Activated CD8-positive, alpha-beta T cell treated with anti-CD3 and anti-CD28 coated beads for 36 hours (primary cell): ENCODE measurements around the gene STN1. TPM values are rescaled to one million over a fixed set of nuclear protein-coding genes. Genes with fewer than 3 reads are reported as not detected.
A peak's percentile ranks its signal among the peaks of the same experiment; 100 is the strongest.

Source experiments
- ATAC-seq: fragments of 200-7000 bp; cut with Tn5 transposase; one replicate; pipeline ENCODE4 v1.10.0; 2021; ENCODE audit warnings: mild to moderate bottlenecking, moderate library complexity
- CTCF ChIA-PET: fragments of 350-600 bp; sonication (Branson Sonifier 250); formaldehyde crosslinking; loops from one replicate; lab custom pipeline; 2021; ENCODE audit warnings: antibody characterized with exemption; lab: Charles Lee
- POLR2A ChIA-PET: fragments of 350-600 bp; sonication (Branson Sonifier 250); formaldehyde crosslinking; loops from one replicate; lab custom pipeline; 2021; ENCODE audit warnings: antibody characterized with exemption; lab: Charles Lee
- DNase-seq: peaks from one replicate; pipeline ENCODE4 v3.0.0-alpha.2; 2020
- H3K27ac Mint-ChIP-seq: one replicate; pipeline ENCODE4 v1.8.0; 2021; ENCODE audit warnings: mild to moderate bottlenecking, mixed read lengths
- H3K27me3 Mint-ChIP-seq: one replicate; pipeline ENCODE4 v1.8.0; 2021; ENCODE audit warnings: mixed read lengths
- H3K36me3 Mint-ChIP-seq: one replicate; pipeline ENCODE4 v1.8.0; 2021; ENCODE audit warnings: low read depth, mixed read lengths
- H3K4me1 Mint-ChIP-seq: one replicate; pipeline ENCODE4 v1.8.0; 2021; ENCODE audit warnings: low read depth, mixed read lengths
- H3K4me3 Mint-ChIP-seq: one replicate; pipeline ENCODE4 v1.8.0; 2021; ENCODE audit warnings: mild to moderate bottlenecking, moderate library complexity, mixed read lengths
- H3K9me3 Mint-ChIP-seq: one replicate; pipeline ENCODE4 v1.8.0; 2021; ENCODE audit warnings: mixed read lengths
- CTCF ChIP-seq: fragments of 200-600 bp; IDR thresholded peaks from one replicate; pipeline ENCODE4 v1.8.0; 2022; ENCODE audit warnings: antibody characterized with exemption, mild to moderate bottlenecking
- intact Hi-C: fragments of 100-400 bp; cut with micrococcal nuclease; formaldehyde crosslinking; loops from one replicate; pipeline ENCODE4 v1.10.0; 2022
- total RNA-seq, 2 experiments: library from RNA; stranded (reverse); gene quantifications; one replicate each; pipeline ENCODE4 v1.2.3, GENCODE V29; 2021

Gene STN1
- total RNA-seq, 2 experiments from 2014 or later = 32.1 to 32.4 TPM

- no peak overlapping the region for H3K27ac Mint-ChIP-seq
- intact Hi-C loops = no loop called here
- no peaks in the 10 kb centered on the region for H3K27me3 Mint-ChIP-seq
- ATAC-seq = no peak
- CTCF ChIA-PET = interaction anchor here (1.1 kb wide), 1 partner anchor 160 kb away, joined by 3 read pairs; no protein-coding TSS in a partner anchor
- no peaks in the 10 kb centered on the region for H3K4me1 Mint-ChIP-seq
- no peaks in the 10 kb centered on the region for H3K36me3 Mint-ChIP-seq
- POLR2A ChIA-PET = no interaction called here
- TF ChIP-seq CTCF = no peak
- no peak overlapping the region for H3K4me3 Mint-ChIP-seq
- no peak for DNase-seq
- H3K9me3 Mint-ChIP-seq = no peaks in the 10 kb centered on the region
Observed at GRCh38 chr10:103872137-103872931, 45.6 kb downstream of the STN1 start.

GRCh38 chr10:103871006-103871405, 47.0 kb downstream of the STN1 start:
- ATAC-seq (no peak), DNase-seq (no peak)
- H3K9me3 Mint-ChIP-seq = no peaks in the 10 kb centered on the region
- H3K36me3 Mint-ChIP-seq = no peaks in the 10 kb centered on the region
- H3K27ac Mint-ChIP-seq = no peak overlapping the region
- no peaks in the 10 kb centered on the region for H3K27me3 Mint-ChIP-seq
- H3K4me1 Mint-ChIP-seq = no peaks in the 10 kb centered on the region
- ChIA-PET POLR2A (no interaction called here), CTCF (interaction anchor here (1.1 kb wide), 1 partner anchor 159 kb away, joined by 3 read pairs; no protein-coding TSS in a partner anchor)
- intact Hi-C loops = no loop called here
- H3K4me3 Mint-ChIP-seq = no peak overlapping the region
- no peak for TF ChIP-seq CTCF

DNA sequence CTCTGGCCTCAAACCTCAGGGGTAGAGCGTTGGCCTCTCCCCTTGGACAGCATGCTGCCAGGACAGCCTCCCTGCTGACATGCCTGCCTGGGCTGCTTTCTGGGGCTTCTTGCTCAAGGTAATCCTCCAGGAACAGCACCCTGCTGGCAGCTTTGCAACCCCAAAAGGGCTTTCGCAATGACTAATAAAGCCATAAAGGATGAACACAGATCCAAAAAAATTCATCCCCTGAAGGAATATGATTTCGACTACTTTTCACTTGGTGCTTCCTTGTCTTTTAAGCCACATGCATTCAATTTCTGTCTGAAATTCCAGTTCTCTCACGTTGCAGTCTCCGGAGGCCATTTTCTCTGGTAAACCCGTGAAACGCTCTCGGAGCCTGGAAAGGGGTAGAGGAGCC, 47.5 kb downstream of the STN1 start:
- peaks cover 1% of the 10 kb centered on the region for H3K36me3 Mint-ChIP-seq

DNA sequence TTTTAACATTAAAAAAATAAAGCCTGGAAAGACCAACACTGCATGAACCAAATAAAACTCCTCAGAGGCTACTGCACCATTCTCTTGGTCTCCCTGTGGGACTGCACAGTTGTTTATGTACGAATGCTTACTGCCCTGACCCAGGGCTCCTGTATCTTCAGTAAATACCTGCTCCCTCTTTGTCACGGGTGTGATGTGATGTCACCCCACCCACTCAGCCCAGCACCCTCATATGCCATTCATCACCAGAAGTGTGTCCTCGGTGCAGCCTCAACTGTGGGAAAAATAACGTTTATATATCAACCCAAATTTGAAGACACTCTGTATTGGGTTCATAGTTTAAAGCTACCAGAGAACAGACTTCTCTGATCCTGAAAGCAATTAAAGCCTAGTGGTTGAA, 48.6 kb downstream of the STN1 start:
- H3K36me3 Mint-ChIP-seq = peaks cover 1% of the 10 kb centered on the region
- H3K9me3 Mint-ChIP-seq = peaks cover 10% of the 10 kb centered on the region
- ATAC-seq (no peak), DNase-seq (peak; percentile 28)
- H3K27me3 Mint-ChIP-seq = no peaks in the 10 kb centered on the region
- CTCF ChIA-PET = interaction anchor here (1.0 to 1.6 kb wide), 3 partner anchors 16 to 183 kb away, joined by 3 to 5 read pairs (median 4); no protein-coding TSS in a partner anchor
- no peaks in the 10 kb centered on the region for H3K4me1 Mint-ChIP-seq
- intact Hi-C loops = no loop called here
- no peak overlapping the region for H3K4me3 Mint-ChIP-seq
- POLR2A ChIA-PET = no interaction called here
- H3K27ac Mint-ChIP-seq = no peak overlapping the region
- no peak for TF ChIP-seq CTCF

More for the DNA sequence above, 47.5 kb downstream of the STN1 start:
- DNase-seq = no peak
- ChIA-PET POLR2A (no interaction called here), CTCF (no interaction called here)
- intact Hi-C loops = no loop called here
- ATAC-seq = no peak
- Mint-ChIP-seq H3K4me1 (no peaks in the 10 kb centered on the region), H3K27ac (no peak overlapping the region), H3K4me3 (no peak overlapping the region), H3K9me3 (peaks cover 2% of the 10 kb centered on the region), H3K27me3 (no peaks in the 10 kb centered on the region)
- TF ChIP-seq CTCF = no peak

- H3K27ac Mint-ChIP-seq = no peak overlapping the region
- ATAC-seq (no peak), DNase-seq (no peak)
- no peak overlapping the region for H3K4me3 Mint-ChIP-seq
- POLR2A ChIA-PET = no interaction called here
- peaks cover 14% of the 10 kb centered on the region for H3K9me3 Mint-ChIP-seq
- no peak for TF ChIP-seq CTCF
- CTCF ChIA-PET = interaction anchor here (0.6 to 1.8 kb wide), 4 partner anchors 20 to 182 kb away, joined by 4 to 5 read pairs (median 4); no protein-coding TSS in a partner anchor
- H3K4me1 Mint-ChIP-seq = no peaks in the 10 kb centered on the region
- H3K27me3 Mint-ChIP-seq = no peaks in the 10 kb centered on the region
- peaks cover 7% of the 10 kb centered on the region for H3K36me3 Mint-ChIP-seq
- intact Hi-C loops = no loop called here
Observed at GRCh38 chr10:103868200-103868599, 49.8 kb downstream of the STN1 start.
